VCaP (cell line): ENCODE data around the gene TM4SF4.

ENCODE experiments used
- H3K27ac ChIP-seq: fragments of 450-650 bp; 2 replicates; pipeline ENCODE4 v1.5.1; 2017
- CTCF ChIP-seq: fragments of 450-650 bp; conservative IDR thresholded peaks from 2 replicates; pipeline ENCODE4 v1.5.1; 2017; ENCODE audit warnings: mild to moderate bottlenecking, moderate library complexity

The TM4SF4 gene

DNA sequence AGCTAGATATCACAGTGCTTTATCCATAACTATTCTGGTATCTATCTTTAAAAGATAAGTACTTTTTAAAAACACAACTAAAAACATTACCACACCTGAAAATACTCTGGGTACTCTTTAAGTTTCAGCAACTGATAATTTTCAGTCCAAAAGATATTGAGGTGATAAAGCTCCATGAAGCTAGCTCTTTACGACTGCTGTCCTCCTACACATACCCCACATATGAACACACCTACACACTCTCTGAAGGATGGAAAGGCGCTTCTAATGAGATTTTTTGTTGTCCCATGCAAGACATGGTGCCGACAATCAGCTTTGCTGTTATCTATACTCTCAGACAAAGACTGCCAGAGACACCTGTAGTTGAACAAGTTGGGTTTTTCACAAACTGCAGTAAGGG lies 19.1 kb upstream of the TM4SF4 start:
- H3K27ac ChIP-seq = no peak overlapping the region
- no peak for TF ChIP-seq CTCF

GRCh38 chr3:149455989-149456388 lies 18.5 kb upstream of the TM4SF4 start:
- no peak overlapping the region for H3K27ac ChIP-seq
- TF ChIP-seq CTCF = no peak

- TF ChIP-seq CTCF = no peak
- H3K27ac ChIP-seq = no peak overlapping the region
Observed at GRCh38 chr3:149459491-149460059, 14.9 kb upstream of the TM4SF4 start.

GRCh38 chr3:149460117-149460516 lies 14.4 kb upstream of the TM4SF4 start:
- no peak for TF ChIP-seq CTCF
- H3K27ac ChIP-seq = no peak overlapping the region

GRCh38 chr3:149462051-149462450 lies 12.4 kb upstream of the TM4SF4 start:
- no peak for TF ChIP-seq CTCF
- no peak overlapping the region for H3K27ac ChIP-seq

DNA sequence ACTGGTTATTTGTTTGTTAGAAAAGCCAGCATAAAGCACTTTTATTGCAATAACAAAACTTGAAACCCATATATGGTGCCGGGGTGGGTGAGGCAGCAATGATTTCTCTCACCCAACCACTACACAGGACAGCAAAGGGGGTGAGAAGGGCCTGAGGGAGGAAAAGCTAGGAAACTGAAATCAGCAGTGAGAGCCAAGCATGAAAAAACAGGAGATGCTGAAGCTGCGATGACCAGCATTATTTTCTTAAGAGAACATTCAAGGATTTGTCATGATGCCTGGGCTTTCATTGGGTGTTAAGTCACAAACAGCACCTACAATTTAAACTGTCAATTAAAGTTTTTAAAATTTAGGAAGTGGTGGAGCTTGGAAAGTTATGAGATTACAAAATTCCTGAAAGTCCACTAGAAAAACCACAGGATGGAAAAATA lies 11.9 kb upstream of the TM4SF4 start:
- H3K27ac ChIP-seq = no peak overlapping the region
- TF ChIP-seq CTCF = no peak

GRCh38 chr3:149463921-149464320 lies 10.6 kb upstream of the TM4SF4 start:
- TF ChIP-seq CTCF = no peak
- H3K27ac ChIP-seq = no peak overlapping the region
